ENCODE measurements around the gene XAGE2. TPM values are rescaled to one million over a fixed set of nuclear protein-coding genes. Genes with fewer than 3 reads are reported as not detected.

The XAGE2 gene
- total and polyA plus RNA-seq, 2 of the 8 experiments (the other 6 are each of a cell fraction or from before 2014, with no cell fraction given): not detected

GRCh38 chrX:52378870-52379269 lies 10.0 kb downstream of the XAGE2 start:
- FAIRE-seq: no peak
- Histone ChIP-seq H3K23me2 (ENCODE audit: low read depth, low read length) (no peaks in the 10 kb centered on the region), H3K56ac (replicated peaks; ENCODE audit: insufficient read length, low read depth, low read length) (no peak overlapping the region), H3K23ac (ENCODE audit: insufficient read length) (no peak overlapping the region), H3K9me3 (ENCODE audit: insufficient read depth in 2 of 2, low read depth in 1 of 2, low read length in 1 of 2) (no peaks in the 10 kb centered on the region), H3K4me1 (replicated peaks in 1 of 4; ENCODE audit: control insufficient read depth in 3 of 4, insufficient read depth in 4 of 4, low read length in 3 of 4) (no peaks in the 10 kb centered on the region), H4K8ac (ENCODE audit: extremely low read depth, insufficient read depth, low read length) (no peak overlapping the region), H3K27me3 (replicated peaks in 1 of 4; ENCODE audit: control insufficient read depth in 3 of 4, extremely low read depth in 1 of 4, insufficient read depth in 3 of 4, low read length in 3 of 4) (no peaks in the 10 kb centered on the region), H3K18ac (ENCODE audit: extremely low read depth, low read length) (no peak overlapping the region), H3K4ac (replicated peaks; ENCODE audit: insufficient read length, low read depth, low read length) (no peak overlapping the region), H4K5ac (ENCODE audit: insufficient read length, low read depth, low read length) (no peak overlapping the region), H2BK120ac (replicated peaks; ENCODE audit: low read depth, low read length) (no peak overlapping the region), H3K14ac (ENCODE audit: insufficient read length) (no peak overlapping the region), H4K91ac (replicated peaks; ENCODE audit: insufficient read length, low read length) (no peak overlapping the region), H3K9ac (replicated peaks in 1 of 4; ENCODE audit: extremely low read depth in 1 of 4, low read depth in 3 of 4, low read length in 3 of 4) (no peak overlapping the region), H2BK20ac (ENCODE audit: low read length) (no peak overlapping the region), H3K27ac (ENCODE audit: low read depth, low read length) (no peak overlapping the region), H2BK15ac (ENCODE audit: low read length) (no peak overlapping the region), H3K36me3 (ENCODE audit: control insufficient read depth in 2 of 4, insufficient read depth in 4 of 4, low read length in 3 of 4) (no peaks in the 10 kb centered on the region), H3K4me2 (ENCODE audit: insufficient read depth in 1 of 2, low read depth in 2 of 2, low read length in 2 of 2) (no peak overlapping the region), H2BK5ac (ENCODE audit: low read depth, low read length) (no peak overlapping the region), H4K20me1 (replicated peaks in 1 of 2; ENCODE audit: control insufficient read depth in 1 of 2, insufficient read depth in 2 of 2, low read length in 2 of 2) (no peaks in the 10 kb centered on the region), H2AK5ac (ENCODE audit: low read depth, low read length) (no peak overlapping the region), H3K4me3 (ENCODE audit: extremely low read depth in 1 of 4, insufficient read depth in 2 of 4, low read depth in 3 of 4, low read length in 4 of 4) (no peak overlapping the region), H2AFZ (ENCODE audit: low read length) (no peak overlapping the region), H2BK12ac (ENCODE audit: low read depth, low read length) (no peak overlapping the region), H3K79me1 (ENCODE audit: low read depth, low read length) (no peaks in the 10 kb centered on the region), H3K79me2 (ENCODE audit: control insufficient read depth in 1 of 2, insufficient read depth in 2 of 2, low read length in 2 of 2) (no peaks in the 10 kb centered on the region)
- DNase-seq (ENCODE audit: low read depth in 1 of 2, low spot score in 2 of 2): no peak
- TF ChIP-seq RBBP5 (IDR thresholded peaks at IDR 0.05; ENCODE audit: borderline replicate concordance, low read depth, low read length) (no peak), CHD1 (IDR thresholded peaks at IDR 0.05; ENCODE audit: low read depth, low read length) (no peak), SIN3A (conservative IDR thresholded peaks at IDR 0.05 in 1 of 2, IDR thresholded peaks at IDR 0.05 in 1 of 2; ENCODE audit: low read depth in 1 of 2, low read length in 2 of 2) (no peak), ATF2 (IDR thresholded peaks at IDR 0.05; ENCODE audit: low read length) (no peak), TCF12 (IDR thresholded peaks at IDR 0.05; ENCODE audit: low read depth, low read length) (no peak), JUN (IDR thresholded peaks at IDR 0.05; ENCODE audit: low read depth, low read length) (no peak), YY1 (IDR thresholded peaks at IDR 0.05; ENCODE audit: low read depth, low read length) (no peak), CBX5 (IDR thresholded peaks at IDR 0.05; ENCODE audit: low read depth, low read length) (no peak), ZNF274 (IDR thresholded peaks at IDR 0.05; ENCODE audit: borderline replicate concordance, extremely low read depth, low read length) (no peak), USF2 (IDR thresholded peaks at IDR 0.05; ENCODE audit: low read length) (no peak), NRF1 (IDR thresholded peaks at IDR 0.05; ENCODE audit: low read depth, low read length) (no peak), SRF (IDR thresholded peaks at IDR 0.05; ENCODE audit: low read depth, low read length) (no peak)
- ChIA-PET POLR2A (ENCODE audit: partially characterized antibody) (no interaction called here), CTCF (ENCODE audit: partially characterized antibody) (no interaction called here)
- WGBS, 2 experiments (ENCODE audit: extremely low coverage in 1 of 2, insufficient coverage in 1 of 2, insufficient read length in 1 of 2, insufficient replicate concordance in 2 of 2, low coverage in 1 of 2, low lambda C conversion rate in 2 of 2, missing lambda C conversion rate in 1 of 2): 84% methylated on average over 2 of the region's 2 CpGs; no CpG with 5 or more reads in 1 of the 2 experiments

All from H1 (cell line).